ENCODE data around the gene ARGLU1.

- TF ChIP-seq CTCF (conservative IDR thresholded peaks at IDR 0.05; ENCODE audit: low read depth in 2 of 2), result no peak
- TF ChIP-seq, protein P1, sequence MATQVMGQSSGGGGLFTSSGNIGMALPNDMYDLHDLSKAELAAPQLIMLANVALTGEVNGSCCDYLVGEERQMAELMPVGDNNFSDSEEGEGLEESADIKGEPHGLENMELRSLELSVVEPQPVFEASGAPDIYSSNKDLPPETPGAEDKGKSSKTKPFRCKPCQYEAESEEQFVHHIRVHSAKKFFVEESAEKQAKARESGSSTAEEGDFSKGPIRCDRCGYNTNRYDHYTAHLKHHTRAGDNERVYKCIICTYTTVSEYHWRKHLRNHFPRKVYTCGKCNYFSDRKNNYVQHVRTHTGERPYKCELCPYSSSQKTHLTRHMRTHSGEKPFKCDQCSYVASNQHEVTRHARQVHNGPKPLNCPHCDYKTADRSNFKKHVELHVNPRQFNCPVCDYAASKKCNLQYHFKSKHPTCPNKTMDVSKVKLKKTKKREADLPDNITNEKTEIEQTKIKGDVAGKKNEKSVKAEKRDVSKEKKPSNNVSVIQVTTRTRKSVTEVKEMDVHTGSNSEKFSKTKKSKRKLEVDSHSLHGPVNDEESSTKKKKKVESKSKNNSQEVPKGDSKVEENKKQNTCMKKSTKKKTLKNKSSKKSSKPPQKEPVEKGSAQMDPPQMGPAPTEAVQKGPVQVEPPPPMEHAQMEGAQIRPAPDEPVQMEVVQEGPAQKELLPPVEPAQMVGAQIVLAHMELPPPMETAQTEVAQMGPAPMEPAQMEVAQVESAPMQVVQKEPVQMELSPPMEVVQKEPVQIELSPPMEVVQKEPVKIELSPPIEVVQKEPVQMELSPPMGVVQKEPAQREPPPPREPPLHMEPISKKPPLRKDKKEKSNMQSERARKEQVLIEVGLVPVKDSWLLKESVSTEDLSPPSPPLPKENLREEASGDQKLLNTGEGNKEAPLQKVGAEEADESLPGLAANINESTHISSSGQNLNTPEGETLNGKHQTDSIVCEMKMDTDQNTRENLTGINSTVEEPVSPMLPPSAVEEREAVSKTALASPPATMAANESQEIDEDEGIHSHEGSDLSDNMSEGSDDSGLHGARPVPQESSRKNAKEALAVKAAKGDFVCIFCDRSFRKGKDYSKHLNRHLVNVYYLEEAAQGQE (IDR thresholded peaks at IDR 0.05; ENCODE audit: unreplicated experiment), result no peak
- TF ChIP-seq CREB1 (CRISPR knock-in tag; IDR thresholded peaks at IDR 0.05; ENCODE audit: low read depth), result no peak
Measured at GRCh38 chr13:106505732-106506131, 62.2 kb downstream of the ARGLU1 start.

Measured in GM23338 (cell line).